ENCODE measurements around the gene RBM44.

The RBM44 gene

GRCh38 chr2:237878321-237879057, 79.9 kb downstream of the RBM44 start:
- H3K4me3 ChIP-seq (ENCODE audit: low read length), result no peak overlapping the region
- DNase-seq (ENCODE audit: low read depth, low spot score), result no peak

DNA sequence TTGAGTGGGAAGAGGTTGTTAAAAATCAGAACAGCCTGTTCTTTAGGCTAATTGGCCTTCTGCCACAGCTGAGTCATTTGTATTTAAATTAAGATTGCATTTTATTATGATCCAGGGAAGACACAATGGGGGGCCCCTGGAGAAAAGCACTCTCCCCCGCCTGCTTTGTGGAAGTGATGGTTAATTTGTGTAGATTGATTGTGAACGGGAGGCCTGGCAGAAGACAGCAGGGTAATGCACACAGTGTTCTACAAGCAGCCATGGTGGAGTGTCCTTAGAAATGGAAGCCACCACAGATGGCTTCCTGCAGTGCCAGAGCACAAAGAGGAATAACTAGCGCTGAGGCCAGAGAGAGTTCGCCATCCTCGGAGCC, 80.5 kb downstream of the RBM44 start:
- DNase-seq (ENCODE audit: low read depth, low spot score), result no peak
- H3K4me3 ChIP-seq (ENCODE audit: low read length), result no peak overlapping the region

DNA sequence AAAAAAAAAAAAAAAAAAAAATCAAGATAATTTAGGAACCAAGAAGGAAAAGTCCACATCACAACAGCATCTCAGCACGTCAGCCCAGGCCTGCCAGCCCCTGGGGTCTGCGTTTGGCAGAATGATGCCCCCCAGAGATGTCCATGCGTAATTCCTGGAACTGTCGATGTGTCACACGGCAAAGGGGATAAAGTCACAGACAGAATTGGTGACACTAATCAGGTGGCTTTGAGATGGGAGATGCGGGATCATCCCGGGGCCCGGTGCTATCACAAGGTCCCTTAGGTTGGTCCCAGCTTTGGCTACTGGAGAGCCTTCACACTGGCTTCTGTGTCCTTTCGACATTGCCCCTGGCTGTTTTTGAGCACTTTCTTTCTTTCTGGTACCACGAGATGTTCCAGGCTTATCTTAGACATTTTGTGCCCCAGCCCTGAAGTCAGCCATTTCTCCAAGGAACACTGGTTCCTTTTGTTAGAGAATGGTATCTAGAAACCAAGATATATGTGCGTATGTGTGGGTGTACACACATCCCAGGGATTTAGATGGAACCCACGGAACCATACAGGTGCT, 81.5 kb downstream of the RBM44 start:
- H3K4me3 ChIP-seq (ENCODE audit: low read length), result no peak overlapping the region
- DNase-seq (ENCODE audit: low read depth, low spot score), result no peak

DNA sequence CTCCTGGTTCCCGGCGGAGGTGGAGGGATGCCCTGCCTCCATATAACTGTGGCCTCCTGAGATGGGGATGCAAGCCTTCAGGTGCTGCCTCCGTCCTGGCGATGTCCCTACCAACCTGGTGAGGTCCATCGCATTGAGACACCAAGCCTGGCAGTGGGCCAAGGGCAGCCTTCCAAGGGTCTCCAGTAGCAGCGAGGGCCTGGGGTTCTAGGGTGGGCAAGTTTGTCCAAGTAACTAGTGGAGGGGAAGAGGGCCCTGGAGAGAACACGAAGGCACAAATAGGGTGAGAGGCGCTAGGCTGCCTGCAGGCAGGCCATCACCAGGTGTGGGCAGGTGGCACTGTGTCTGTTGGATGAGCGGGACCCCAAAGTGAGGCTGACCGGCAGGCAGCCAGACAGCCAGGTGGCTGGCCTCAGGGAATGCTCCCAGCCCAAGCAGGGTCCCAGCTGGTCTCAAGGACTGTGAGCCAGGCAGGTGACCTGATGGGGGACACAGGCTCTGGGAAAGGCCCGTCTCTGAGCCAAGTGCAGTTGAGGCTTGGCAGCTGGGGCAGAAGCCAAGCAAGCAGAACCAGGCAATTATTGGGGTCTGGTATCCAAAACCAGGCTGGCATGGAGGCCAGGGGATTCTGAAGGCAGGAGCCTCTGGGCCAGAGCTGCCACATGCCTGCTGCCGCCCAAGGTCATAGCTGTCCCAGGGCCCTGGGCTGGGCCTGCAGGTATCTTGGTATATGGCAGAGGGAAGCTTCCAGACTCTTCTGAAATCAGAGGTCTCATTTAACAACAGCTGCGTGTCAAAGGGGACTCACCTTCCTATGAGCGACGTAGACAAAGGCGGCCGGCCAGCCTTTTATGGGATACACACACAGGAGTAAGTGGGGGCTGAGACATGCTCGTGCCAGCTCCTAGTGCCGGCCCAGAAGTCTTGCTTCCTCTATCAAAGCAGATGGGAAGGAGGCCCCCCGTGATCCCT, 84.2 kb downstream of the RBM44 start:
- no peak for DNase-seq (ENCODE audit: low read depth, low spot score)
- H3K4me3 ChIP-seq (ENCODE audit: low read length), result no peak overlapping the region

DNA sequence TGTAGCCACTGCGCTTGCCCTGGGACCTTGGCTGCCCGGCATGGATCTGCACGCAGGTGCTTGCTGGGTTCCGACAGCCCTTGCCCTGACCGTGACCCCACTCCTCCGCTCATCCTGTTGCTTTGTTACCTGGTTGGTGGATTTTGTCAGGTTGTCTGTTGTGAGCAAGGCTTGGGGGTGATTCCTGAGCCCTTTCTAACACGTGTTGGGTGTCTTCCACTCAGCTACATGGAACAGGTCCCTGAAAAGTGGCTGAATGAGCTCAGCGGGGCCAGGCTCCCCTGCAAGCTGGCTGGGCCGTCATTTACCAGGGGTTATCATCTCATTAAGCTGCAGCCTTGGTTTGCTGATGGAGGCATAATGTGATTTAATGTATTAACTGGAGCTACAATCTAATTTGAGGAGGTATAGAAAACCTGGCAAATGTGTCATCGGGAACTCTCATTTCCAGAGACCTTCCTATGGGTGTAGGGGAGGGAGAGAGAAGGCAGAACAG, 85.4 kb downstream of the RBM44 start:
- H3K4me3 ChIP-seq (ENCODE audit: low read length), result no peak overlapping the region
- DNase-seq (ENCODE audit: low read depth, low spot score), result no peak

- H3K4me3 ChIP-seq (ENCODE audit: low read length), result no peak overlapping the region
- no peak for DNase-seq (ENCODE audit: low read depth, low spot score)
These were observed 86.1 kb downstream of the RBM44 start for GRCh38 chr2:237884681-237885080.

GRCh38 chr2:237885111-237885930, 86.7 kb downstream of the RBM44 start:
- H3K4me3 ChIP-seq (ENCODE audit: low read length), result no peak overlapping the region
- no peak for DNase-seq (ENCODE audit: low read depth, low spot score)

- no peak overlapping the region for H3K4me3 ChIP-seq (ENCODE audit: low read length)
These were observed 87.5 kb downstream of the RBM44 start for GRCh38 chr2:237885931-237886684.

GRCh38 chr2:237886685-237887481, 88.3 kb downstream of the RBM44 start:
- H3K4me3 ChIP-seq (ENCODE audit: low read length), result no peak overlapping the region
- no peak for DNase-seq (ENCODE audit: low read depth, low spot score)

More at GRCh38 chr2:237885931-237886684, 87.5 kb downstream of the RBM44 start:
- no peak for DNase-seq (ENCODE audit: low read depth, low spot score)

DNA sequence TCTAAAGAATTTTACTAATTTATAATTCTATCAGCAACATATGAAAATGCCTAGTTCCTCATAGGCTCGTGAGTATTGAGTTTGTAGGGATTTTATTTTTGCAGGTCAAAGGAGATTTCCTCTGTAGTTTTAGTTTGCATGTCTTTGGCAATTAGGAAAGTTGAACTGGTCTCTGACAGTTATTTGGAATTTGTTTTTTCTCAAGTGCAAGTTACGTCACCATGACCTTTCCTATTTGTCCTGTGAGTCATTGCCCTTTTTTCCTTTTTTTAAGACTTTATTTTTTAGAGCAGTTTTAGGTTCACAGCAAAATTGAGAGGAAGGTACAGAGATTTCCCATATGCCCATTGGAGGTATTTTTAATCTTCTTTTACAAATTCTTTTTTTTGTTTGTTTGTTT, 89.8 kb downstream of the RBM44 start:
- H3K4me3 ChIP-seq (ENCODE audit: low read length), result no peak overlapping the region
- no peak for DNase-seq (ENCODE audit: low read depth, low spot score)

- H3K4me3 ChIP-seq (ENCODE audit: low read length), result no peak overlapping the region
- no peak for DNase-seq (ENCODE audit: low read depth, low spot score)
These were observed 90.4 kb downstream of the RBM44 start for GRCh38 chr2:237889016-237889415.

DNA sequence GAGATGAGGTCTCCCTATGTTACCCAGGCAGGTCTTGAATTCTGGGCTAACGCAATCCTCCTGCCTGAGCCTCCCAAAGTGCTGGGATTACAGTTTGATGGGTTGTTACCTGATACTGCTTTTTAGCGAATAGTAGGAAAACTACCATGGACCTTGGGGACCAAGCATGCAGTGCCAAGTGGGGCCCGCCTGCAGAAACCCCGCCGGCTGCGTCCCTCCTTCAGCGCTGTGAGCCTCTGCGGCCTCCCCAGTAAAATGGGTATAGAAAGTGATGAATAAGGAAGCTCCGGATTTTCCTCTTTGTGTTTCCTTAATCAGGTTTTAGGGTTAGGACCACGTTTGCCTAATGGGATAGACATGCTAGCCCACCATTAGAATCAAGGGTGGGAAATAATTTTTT, 91.2 kb downstream of the RBM44 start:
- no peak for DNase-seq (ENCODE audit: low read depth, low spot score)
- H3K4me3 ChIP-seq (ENCODE audit: low read length), result no peak overlapping the region

Measured in Jurkat, Clone E6-1 (cell line).